HG03520 (cell line): ENCODE data around the gene UBE2K.
"Not testable (repeated sequence)": the region's sequence is repeated elsewhere in the genome, so short reads cannot be mapped to it uniquely, and the experiment has no call there.

Experiments used
- ATAC-seq: cut with Tn5 transposase; IDR thresholded peaks from one replicate; pipeline ENCODE4 v1.9.1; 2021; ENCODE audit warnings: mild to moderate bottlenecking, moderate library complexity; ENCODE audit not compliant: unreplicated experiment

Gene UBE2K, protein sequence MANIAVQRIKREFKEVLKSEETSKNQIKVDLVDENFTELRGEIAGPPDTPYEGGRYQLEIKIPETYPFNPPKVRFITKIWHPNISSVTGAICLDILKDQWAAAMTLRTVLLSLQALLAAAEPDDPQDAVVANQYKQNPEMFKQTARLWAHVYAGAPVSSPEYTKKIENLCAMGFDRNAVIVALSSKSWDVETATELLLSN

DNA sequence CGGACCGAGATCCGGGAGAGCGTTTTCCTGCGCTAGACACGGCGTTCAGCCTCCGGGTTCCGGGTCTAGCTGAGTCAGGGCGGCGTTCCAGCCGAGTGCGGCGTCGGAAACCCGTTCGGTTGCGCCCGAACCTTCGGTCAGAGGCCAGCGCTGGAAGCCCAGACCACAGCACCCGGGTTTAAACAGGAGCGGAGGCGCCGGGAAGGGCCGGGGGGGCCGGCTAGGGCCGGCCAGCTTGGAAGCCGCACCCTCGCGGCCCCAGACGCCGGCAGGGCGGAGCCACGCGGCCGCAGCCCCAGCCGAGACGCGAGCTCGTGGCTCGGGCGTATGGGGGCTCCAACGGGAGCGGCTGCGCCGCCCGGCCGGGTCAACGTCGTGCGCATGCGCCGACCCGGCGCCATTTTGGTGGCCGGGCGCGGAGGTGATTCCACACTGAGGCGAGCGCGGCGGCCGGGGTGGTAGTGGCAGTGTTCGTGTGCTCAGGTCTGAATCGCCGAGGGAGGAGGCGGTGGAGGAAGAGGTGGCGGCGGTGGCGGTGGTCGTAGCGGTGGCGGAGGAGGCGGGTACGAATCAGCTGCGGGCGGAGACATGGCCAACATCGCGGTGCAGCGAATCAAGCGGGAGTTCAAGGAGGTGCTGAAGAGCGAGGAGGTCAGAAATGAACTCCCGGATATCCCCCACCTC lies at the start of gene UBE2K:
Gene UBE2K (plus strand): TSS at position 397 of the 684 bp plus-strand sequence. CDS start 192 bp downstream, at position 589.
- peak; percentile 76 for ATAC-seq

DNA sequence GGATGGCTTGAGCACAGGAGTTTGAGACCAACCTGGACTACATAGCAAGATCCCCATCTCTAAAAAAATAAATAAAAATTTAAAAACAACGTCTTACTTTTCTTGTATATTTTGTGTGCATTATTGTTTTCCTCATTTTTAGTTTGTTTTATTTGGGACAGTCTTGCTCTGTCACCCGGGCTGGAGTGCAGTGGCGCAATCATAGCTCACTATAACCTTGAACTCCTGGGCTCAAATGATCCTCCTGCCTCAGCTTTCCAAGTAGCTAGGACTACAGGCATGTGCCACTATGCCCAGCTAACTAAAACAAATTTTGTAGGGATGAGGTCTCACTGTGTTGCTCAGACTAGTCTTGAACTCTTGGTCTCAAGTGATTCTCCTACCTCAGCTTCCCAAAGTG lies 49.7 kb upstream of the UBE2K start:
- no peak for ATAC-seq

DNA sequence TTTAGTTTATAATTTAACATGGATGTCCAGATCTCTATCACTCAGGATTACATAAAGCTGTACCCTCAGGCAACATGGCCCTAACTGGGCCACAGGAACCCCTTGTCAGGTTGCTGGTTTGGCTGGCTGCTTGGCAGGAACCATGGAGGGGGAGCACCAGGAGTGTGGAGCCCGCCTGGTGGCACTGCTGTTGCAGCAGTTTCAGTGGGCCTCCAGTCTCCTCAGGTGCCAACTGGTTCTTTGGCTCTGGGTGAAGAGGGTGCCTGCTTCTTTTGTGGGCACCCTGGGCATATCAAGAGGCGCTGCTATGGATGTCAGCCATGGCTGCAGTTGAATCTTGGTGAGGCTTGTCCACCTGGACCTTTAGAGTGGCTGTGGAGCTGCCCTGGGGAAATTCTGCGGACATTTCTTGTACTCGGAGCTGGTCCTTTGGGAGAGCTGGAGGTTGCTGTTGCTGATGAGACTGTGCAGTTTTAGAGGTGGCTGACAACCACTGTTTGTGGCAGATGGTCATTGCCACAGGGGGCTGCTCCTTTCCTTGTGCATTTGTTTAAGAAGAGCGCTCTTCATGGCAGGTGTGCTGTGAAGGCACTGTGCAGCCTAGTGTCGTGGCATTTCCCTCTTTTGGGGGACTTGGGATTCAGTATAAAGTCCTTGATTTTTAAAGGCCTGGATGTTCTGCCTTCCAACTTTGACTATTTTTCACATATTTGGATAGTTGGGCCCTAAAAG lies 48.9 kb upstream of the UBE2K start:
- no peak for ATAC-seq

DNA sequence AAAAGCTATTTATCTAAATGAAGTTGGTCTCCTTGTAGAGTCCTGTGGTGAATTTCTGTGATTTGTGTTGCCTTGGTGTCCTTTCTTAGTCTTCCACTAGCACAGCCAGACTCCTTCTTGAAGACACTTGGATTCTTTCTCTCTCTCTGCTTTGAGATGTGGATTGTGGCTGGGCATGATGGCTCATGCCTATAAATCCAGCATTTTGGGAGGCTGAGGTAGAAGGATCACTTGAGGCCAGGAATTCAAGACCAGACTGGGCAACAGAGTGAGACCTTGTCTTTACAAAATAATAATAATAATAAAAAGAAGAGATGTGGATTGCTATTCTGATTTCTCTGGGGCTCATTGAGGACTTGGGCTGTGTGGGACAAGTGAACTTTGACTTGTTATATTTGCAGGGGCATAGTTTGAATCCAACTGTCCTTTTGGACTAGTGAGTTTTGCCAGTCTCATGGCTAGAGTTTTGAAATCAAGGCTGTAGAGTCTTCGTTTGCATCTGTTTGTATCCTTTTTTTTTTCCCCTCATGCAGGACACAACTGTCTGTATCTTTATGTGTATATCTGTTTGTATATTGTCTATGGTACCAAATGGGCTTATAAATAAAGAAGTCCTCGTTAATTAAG lies 48.2 kb upstream of the UBE2K start:
- no peak for ATAC-seq

DNA sequence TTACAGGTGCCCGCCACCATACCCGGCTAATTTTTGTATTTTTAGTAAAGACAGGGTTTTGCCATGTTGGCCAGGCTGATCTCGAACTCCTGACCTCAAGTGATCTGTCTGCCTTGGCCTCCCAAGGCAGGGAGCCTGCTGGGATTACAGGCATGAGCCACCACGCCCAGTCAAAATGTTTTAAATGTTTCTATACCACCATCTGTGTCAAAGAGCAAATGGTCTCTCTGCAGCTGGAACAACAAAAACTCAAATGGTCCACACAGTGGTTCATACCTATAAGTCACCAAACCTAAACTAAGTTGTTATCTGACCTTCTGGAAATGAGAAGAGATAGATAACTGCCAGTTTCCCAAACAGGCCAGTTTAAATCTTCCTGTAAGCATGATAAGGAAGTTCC lies 46.4 kb upstream of the UBE2K start:
- not testable (repeated sequence) for ATAC-seq

DNA sequence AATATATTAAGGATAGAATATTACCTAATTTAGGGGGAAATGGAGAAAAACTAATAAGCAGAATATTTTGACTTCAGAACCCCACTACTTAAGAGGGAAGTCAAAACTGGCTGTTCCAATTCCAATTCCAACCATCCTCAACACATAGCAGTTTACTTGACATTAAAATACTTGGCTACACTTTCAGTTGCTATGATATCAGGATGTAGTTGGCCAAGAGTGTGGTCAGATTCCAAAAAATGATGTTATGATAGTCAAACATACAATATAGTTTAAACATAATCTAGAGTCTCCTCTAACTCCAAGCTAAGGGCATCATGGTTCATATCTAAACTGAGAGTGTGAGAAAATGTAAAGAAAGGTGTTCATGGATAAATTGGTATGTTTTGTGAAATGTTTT lies 42.7 kb upstream of the UBE2K start:
- ATAC-seq, result no peak

DNA sequence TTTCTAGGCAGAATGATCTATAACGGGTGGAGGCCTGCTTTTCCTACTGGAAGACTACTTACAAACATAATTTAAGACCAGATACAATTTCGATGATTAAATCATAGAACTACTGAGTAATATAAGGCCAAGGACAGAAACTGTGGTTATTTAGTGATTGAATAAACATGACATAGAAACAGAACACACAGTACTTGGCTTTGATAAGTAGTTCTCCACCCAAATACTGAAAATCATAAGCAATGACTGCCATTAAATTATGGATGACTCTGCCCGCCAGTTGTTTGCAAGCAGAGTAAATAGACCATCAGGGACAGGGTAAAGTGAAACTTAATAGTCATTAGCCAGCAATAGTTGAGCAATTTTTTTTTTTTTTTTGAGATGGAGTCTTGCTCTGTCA lies 42.1 kb upstream of the UBE2K start:
- no peak for ATAC-seq

DNA sequence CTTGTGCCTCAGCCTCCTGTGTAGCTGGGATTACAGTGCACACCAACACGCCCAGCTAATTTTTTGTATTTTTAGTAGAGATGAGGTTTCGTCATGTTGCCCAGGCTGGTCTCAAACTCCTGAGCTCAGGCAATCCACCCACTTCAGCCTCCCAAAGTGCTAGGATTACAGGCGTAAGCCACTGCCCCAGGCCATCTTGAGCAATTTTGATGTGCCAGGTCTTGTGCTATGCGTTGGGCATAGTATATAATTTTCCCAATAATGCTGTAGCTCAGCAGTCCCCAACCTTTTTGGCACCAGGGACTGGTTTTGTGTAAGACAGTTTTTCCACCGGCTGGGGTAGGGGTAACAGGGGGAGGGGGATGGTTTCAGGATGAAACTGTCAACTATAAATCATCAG lies 41.3 kb upstream of the UBE2K start:
- ATAC-seq, result not testable (repeated sequence)

DNA sequence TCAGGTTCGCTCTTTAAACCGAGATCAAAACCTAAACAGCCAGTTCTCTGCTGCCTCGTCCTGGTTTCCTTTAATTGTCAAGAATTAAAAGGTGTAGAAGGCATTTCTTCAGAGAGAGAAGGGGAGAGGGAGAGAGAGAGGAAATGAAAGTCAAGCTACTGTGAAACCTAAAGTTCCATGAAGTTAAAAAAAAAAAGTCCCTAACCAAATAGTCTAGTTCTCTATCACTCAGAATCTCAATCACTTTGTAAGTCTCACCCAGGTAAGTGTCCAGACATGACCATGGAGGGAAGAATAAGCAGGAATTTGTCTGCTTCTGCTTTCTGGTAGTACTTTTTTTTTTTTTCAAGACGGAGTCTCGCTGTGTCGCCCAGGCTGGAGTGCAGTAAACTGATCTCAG lies 40.5 kb upstream of the UBE2K start:
- ATAC-seq, result peak; percentile 68

DNA sequence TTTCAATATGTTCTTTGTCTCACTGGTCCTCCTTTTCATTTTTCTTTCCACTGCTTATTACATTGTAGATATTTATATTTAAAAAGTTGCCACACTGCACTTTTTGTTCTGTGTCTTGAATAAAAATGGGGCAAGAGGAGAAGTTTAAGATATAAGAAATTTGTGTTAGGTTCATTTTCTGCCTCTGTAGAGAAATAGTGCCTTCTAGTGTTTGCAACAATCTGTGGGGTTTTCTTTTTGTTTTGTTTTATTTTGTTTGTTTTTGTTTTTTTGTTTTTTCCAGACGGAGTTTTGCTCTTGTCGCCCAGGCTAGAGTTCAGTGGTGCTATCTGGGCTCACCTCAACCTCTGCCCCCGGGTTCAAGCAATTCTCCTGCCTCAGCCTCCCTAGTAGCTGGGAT lies 39.2 kb upstream of the UBE2K start:
- ATAC-seq, result no peak

DNA sequence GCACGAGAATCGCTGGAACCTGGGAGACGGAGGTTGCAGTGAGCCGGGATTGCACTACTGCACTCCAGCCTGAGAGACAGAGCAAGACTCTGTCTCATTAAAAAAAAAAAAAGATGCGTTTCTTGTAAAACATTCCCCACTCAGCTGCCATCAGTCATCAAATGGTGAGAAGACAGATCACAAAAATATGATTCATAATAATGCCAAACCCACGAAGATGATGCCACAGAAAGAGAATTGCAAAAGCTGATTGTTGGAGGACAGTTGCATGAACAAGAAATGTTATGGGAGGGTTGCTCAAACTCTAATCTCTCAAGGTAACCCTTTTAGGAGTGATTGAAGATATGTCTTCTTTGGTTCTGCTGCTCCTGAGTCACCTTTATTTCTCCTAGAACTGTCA lies 37.9 kb upstream of the UBE2K start:
- ATAC-seq, result no peak

DNA sequence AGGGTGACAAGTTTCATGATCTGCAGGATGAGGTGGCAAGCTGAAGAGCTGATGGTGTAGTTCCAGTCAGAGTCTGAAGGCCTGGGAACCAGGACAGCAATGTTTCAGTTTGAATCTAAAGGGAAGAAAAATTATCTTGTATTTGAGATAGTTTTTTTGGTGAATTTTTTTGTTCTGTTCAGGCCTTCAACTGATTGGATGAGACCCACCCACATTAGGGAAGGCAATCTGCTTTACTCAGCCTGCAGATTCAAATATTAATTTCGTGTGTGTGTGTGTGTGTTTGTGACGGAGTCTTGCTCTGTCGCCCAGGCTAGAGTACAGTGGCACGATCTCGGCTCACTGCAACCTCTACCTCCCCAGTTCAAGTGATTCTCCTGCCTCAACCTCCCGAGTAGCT lies 37.2 kb upstream of the UBE2K start:
- ATAC-seq, result no peak

DNA sequence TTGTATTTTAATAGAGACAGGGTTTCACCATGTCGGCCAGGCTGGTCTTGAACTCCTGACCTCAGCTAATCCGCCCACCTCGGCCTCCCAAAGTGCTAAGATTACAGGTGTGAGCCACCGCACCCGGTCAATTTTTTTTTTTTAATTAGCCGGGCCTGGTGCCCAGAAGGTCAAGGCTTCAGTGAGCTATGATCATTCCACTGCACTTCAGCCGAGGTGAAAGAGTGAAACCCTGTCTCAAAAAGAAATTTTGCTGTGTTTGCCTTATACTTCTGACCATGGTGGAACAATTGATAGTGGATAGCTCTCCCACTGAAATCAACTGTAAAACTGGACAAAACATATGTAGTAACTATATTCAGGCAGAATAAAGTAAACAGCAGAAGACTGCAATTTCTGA lies 35.3 kb upstream of the UBE2K start:
- ATAC-seq, result no peak

DNA sequence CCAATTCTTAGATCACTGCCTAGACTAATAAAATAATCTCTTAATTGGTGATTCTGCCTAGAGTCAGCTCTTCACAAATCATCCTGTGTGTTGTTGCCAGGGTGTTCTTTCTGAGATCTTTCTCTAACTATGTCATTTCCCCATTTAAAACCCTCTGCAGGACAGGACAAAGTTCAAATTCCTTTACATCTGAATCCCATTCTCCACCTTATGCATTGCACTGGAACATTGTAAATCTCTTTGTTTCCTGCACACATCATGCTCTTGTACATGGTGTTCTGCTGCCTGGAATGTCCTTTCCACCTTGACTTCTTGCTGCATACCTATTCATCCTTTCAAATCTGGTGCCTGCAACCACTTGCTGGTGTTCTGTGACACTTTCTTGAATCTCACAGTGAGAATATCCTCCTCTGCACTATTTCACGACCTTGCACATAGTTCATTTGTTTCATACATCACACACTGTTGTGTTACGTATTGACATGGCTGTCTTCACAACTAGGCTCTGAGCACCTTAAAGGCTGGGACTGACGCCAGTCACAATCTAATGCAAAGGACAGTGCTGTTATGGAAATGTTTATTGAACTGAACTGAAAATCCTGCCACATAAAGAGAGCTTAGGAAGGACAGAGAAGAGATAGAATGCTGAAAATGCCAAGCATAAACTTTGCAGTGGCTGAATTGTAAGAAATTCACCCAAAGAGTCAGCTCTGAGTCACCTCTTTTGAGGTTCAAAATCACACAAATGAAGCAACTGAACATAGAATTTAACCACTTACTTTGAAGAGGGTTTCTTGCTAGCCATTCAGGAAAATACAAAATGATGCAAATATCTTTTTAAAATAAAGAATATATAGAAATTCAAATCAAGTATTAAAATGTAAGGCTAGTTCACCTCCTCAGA lies 32.9 kb upstream of the UBE2K start:
- no peak for ATAC-seq

DNA sequence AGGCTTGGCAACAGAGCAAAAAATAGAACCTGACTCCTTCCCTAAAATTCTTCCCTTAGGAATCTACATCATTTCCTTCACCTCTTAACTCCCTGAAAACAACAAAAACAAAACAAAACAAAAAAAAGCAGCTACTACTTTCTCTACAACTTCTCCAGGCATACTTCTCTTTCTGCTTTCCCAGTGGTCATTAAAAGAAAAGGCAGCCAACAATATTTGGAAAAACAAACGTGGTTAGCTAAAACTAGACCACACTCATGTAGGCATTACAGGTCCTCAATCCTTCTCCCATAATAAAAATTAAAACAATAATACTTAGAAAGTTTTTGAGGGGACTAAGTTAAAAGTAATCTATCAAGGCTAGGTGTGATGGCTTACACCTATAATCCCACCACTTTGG lies 30.2 kb upstream of the UBE2K start:
- no peak for ATAC-seq

DNA sequence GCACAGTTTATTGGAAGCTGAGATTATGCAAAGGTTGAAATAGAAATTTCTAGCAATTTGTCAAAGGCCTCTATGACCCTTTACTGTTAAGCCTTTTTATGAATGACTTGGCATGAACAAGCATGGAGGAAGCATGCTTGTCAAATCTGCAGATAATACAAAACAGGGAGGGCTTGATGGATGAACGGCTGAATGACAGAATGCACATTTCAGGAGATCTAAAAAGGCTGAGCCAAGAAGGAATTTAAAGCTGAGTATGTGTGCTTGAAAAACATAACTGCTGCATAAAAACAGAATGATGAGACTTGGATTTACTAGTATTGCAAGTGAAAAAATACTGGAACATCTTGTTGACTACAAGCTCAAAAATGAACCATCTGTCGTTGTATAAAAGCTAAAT lies 29.0 kb upstream of the UBE2K start:
- no peak for ATAC-seq

DNA sequence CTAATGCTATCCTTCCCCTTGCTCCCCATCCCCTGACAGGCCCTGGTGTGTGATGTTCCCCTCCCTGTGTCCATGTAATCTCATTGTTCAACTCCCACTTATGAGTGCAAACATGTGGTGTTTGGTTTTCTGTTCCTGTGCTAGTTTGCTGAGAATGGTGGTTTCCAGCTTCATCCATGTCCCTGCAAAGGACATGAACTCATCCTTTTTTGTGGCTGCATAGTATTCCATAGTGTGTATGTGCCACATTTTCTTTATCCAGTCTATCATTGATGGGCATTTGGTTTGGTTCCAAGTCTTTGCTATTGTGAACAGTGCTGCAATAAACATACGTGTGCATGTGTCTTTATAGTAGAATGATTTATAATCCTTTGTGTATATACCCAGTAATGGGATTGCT lies 27.6 kb upstream of the UBE2K start:
- ATAC-seq, result not testable (repeated sequence)

DNA sequence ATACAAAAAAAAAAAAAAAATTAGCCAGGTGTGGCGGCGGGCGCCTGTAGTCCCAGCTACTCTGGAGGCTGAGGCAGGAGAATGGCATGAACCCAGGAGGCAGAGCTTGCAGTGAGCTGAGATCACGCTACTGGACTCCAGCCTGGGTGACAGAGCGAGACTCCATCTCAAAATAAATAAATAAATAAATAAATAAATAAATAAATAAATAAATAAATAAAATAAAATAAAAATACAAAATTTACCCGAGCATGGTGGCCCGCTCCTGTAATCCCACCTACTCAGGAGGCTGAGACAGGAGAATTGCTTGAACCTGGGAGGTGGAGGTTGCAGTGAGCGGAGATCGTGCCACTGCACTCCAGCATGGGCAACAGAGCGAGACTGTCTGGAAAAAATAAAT lies 22.3 kb upstream of the UBE2K start:
- not testable (repeated sequence) for ATAC-seq

DNA sequence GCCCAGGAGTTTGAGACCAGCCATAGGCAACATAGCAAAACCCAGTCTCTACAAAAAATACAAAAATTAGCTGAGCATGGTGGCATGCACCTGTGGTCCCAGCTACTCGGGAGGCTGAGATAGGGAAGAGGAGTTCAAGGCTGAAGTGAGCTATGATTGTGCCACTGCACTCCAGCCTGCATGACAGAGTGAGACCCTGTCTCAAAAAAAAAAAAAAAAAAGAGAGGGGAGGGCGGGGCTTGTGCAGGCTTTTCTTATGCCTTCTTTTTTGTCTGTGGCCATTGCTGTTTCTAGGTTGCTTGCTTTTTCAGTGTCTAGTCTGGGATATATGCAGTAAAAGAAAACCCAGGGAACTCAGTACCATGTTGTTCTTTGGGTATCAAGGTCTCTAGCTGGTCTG lies 16.9 kb upstream of the UBE2K start:
- ATAC-seq, result not testable (repeated sequence)

DNA sequence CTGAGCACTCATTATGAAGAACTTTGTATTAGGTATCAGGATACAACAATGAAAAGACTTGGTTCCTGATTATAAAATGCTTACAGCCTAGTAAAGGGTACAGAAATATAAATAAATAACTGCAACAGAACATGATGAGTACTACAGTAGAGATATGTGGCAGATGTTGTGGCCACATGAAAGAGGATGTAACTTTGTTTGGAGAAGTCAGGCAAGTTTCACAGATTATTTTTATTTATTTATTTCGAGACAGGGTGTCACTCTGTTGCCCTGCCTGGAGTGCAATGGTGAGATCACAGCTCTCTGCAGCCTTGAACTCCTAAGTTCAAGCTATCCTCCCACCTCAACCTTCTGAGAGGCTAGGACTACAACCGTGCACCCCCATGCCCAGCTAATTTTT lies 15.8 kb upstream of the UBE2K start:
- peak; percentile 69 for ATAC-seq

DNA sequence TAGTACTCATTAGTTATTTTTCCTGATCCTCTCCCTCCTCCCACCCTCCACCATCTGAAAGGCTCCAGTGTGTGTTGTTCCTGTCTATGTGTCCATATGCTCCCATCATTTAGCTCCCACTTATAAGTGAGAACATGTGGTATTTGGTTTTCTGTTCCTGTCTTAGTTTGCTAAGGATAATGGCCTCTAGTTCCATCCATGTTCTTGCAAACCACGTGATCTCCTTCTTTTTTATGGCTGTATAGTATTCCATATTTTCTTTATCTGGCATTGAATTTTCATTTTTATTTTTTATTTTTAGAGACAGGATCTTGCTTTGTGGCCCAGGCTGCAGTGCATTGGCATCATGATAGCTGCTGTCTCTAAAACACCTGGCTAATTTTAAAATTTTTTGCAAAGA lies 11.9 kb upstream of the UBE2K start:
- no peak for ATAC-seq
